ENCODE measurements around the gene PRR20B.
"Not testable (repeated sequence)": the region's sequence is repeated elsewhere in the genome, so short reads cannot be mapped to it uniquely, and the experiment has no call there.

The PRR20B gene

DNA sequence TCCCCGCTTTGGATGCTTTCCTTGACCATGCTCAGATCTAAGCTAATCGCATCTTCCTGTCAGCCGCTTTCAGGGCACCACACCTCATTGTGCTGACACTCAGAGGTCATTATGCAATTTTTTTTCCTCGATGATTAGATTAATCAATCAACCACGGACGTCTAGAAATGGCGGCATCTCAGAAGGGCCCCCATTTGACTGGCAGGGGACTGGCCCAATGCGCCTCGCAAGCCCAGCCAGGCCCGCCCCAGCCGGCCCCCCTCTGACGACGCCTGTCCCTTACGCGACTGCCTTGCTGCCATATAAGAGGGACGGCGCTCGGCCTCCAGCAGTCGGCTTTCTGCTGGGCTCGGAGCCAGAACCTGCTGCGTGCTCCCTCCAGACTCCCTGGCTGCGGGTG, 19.6 kb downstream of the PRR20B start, which contains the start of gene PRR20E:
TSS of gene PRR20E (plus strand) at position 301 of the 400 bp plus-strand sequence. CDS start 387 bp downstream, outside the sequence.
- H3K4me3 ChIP-seq (ENCODE audit: low read depth, low read length): not testable (repeated sequence)

DNA sequence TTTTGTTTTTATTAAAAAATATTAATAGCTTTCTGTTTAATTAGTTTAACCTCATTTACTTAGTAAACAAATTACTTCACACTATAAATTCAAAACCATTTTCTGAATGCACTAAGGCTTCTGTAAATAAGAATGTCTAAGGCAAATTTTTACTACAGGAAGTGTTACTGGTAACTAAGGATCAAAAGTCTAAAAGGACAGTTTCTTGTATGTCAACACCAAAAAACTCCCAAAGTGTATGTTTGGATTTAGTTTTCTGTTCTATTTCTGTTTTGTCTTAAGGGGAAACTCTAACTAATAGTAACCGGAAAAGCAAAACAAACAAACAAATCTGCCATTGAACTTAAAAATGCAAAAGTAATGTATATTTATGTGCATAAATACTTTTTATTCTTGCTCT, 44.4 kb downstream of the PRR20B start:
- H3K4me3 ChIP-seq (ENCODE audit: low read depth, low read length): no peak overlapping the region
- TF ChIP-seq, protein P1, sequence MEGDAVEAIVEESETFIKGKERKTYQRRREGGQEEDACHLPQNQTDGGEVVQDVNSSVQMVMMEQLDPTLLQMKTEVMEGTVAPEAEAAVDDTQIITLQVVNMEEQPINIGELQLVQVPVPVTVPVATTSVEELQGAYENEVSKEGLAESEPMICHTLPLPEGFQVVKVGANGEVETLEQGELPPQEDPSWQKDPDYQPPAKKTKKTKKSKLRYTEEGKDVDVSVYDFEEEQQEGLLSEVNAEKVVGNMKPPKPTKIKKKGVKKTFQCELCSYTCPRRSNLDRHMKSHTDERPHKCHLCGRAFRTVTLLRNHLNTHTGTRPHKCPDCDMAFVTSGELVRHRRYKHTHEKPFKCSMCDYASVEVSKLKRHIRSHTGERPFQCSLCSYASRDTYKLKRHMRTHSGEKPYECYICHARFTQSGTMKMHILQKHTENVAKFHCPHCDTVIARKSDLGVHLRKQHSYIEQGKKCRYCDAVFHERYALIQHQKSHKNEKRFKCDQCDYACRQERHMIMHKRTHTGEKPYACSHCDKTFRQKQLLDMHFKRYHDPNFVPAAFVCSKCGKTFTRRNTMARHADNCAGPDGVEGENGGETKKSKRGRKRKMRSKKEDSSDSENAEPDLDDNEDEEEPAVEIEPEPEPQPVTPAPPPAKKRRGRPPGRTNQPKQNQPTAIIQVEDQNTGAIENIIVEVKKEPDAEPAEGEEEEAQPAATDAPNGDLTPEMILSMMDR (IDR thresholded peaks at IDR 0.05; ENCODE audit: borderline replicate concordance, insufficient read depth, low read depth, low read length): no peak

Data from GM12875 (cell line).